ENCODE data around the gene ITGB2.

The ITGB2 gene

GRCh38 chr21:44940116-44940631, 19.5 kb upstream of the ITGB2 start:
- no peak for DNase-seq (ENCODE audit: low read depth)

GRCh38 chr21:44939532-44940115, 18.9 kb upstream of the ITGB2 start, which contains the start of gene SLX9:
TSS of gene SLX9 (plus strand) at chr21:44940029. CDS start at chr21:44940058, 29 bp downstream.
- peak; percentile 83 for DNase-seq (ENCODE audit: low read depth)

- no peak for DNase-seq (ENCODE audit: low read depth)
Measured at GRCh38 chr21:44938772-44939531, 18.3 kb upstream of the ITGB2 start.

GRCh38 chr21:44935533-44935927, 14.8 kb upstream of the ITGB2 start:
- no peak for DNase-seq (ENCODE audit: low read depth)

- DNase-seq (ENCODE audit: low read depth) = no peak
Measured at GRCh38 chr21:44934797-44935532, 14.3 kb upstream of the ITGB2 start.

- no peak for DNase-seq (ENCODE audit: low read depth)
Measured at GRCh38 chr21:44934276-44934675, 13.6 kb upstream of the ITGB2 start.

- DNase-seq (ENCODE audit: low read depth) = no peak
Measured at GRCh38 chr21:44933918-44934260, 13.2 kb upstream of the ITGB2 start.

GRCh38 chr21:44933199-44933917, 12.7 kb upstream of the ITGB2 start:
- no peak for DNase-seq (ENCODE audit: low read depth)

- DNase-seq (ENCODE audit: low read depth) = no peak
Measured at GRCh38 chr21:44932408-44933181, 11.9 kb upstream of the ITGB2 start.

GRCh38 chr21:44931501-44932407, 11.1 kb upstream of the ITGB2 start:
- DNase-seq (ENCODE audit: low read depth) = no peak

- DNase-seq (ENCODE audit: low read depth) = no peak
Measured at GRCh38 chr21:44931137-44931500, 10.4 kb upstream of the ITGB2 start.

- DNase-seq (ENCODE audit: low read depth) = no peak
Measured at GRCh38 chr21:44930543-44930981, 9.9 kb upstream of the ITGB2 start.

- no peak for DNase-seq (ENCODE audit: low read depth)
Measured at GRCh38 chr21:44929799-44930542, 9.3 kb upstream of the ITGB2 start.

- DNase-seq (ENCODE audit: low read depth) = no peak
Measured at GRCh38 chr21:44929242-44929798, 8.6 kb upstream of the ITGB2 start.

GRCh38 chr21:44928500-44929241, 8.0 kb upstream of the ITGB2 start:
- DNase-seq (ENCODE audit: low read depth) = peak; percentile 69

GRCh38 chr21:44927587-44928461, 7.1 kb upstream of the ITGB2 start:
- peak; percentile 59 for DNase-seq (ENCODE audit: low read depth)

- DNase-seq (ENCODE audit: low read depth) = no peak
Measured at GRCh38 chr21:44927259-44927586, 6.5 kb upstream of the ITGB2 start.

Measured in iris pigment epithelial cell (primary cell).